Fibroblast of skin of left biceps (primary cell): ENCODE results near the gene SLC25A3.
"Not testable (repeated sequence)": the region's sequence is repeated elsewhere in the genome, so short reads cannot be mapped to it uniquely, and the experiment has no call there.

Experiments used
- DNase-seq, 2 experiments: peaks; one replicate each; pipeline ENCODE4 v3.0.0-alpha.2; 2013; ENCODE audit warnings: low read depth in 2 of 2

Gene SLC25A3

DNA sequence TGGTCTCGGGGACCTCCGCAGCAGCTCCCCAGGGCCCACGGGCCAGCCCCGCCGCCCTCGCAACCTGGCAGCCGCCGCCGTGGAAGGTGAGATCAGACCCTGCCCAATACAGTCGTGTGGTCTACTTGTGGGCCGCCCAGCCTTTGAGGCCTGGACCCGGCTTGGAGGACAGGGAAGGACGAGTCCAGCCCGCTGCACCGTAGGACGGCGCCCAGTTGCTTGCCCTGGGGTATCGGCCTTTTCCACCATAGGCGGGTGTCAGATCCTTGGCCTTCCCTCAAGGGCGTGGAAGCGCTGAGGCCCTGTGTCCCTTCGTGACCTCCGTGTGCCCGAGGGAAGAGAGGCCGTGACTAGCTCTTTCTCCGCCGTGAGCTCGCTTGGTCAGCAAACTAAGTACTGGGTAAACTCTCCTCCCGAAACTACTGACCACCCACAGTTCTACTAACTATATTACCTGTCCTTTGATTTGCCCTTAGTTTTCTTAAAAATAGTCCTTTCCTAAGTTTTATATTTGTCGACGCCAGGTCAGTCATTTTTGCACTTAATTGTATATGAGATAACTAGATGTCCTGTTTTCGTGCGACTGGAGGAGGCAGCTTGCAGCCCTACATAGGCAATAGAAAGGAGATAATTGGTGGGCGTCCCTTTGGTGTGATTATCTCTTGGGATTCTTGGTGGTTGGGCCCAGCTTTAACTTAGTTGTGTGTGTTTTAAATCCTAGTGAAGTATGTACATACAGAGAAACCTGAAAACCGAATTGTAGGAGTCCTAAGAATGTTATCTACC lies 757 bp downstream of the SLC25A3 start:
- no peak for DNase-seq

DNA sequence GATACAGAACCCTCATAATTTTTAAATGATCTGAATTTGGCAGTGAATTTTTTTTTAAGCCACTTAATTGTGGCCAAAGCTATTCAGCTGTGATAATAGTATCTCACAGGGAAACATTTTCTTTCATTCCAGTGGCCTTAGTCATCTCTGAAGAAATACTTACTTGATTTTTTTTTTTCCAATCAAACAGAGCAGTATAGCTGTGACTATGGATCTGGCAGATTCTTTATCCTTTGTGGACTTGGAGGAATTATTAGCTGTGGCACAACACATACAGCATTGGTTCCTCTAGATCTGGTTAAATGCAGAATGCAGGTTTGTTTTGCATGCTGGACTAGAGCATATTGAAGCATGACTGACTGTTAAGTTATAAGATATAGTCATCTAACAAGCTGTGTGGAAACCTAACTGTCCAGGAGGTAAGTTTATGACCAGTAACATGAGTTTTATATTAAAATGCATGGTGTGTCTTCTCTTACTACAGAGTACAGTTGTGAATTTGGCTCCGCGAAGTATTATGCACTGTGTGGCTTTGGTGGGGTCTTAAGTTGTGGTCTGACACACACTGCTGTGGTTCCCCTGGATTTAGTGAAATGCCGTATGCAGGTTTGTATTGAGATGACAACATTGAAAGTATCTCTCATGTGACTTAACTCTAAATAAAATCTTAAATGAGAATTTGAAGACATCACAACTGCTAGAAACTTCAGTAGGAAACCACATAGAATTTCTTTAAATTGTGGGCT lies 1.9 kb downstream of the SLC25A3 start:
- peak; percentile 60 to 65 for DNase-seq

DNA sequence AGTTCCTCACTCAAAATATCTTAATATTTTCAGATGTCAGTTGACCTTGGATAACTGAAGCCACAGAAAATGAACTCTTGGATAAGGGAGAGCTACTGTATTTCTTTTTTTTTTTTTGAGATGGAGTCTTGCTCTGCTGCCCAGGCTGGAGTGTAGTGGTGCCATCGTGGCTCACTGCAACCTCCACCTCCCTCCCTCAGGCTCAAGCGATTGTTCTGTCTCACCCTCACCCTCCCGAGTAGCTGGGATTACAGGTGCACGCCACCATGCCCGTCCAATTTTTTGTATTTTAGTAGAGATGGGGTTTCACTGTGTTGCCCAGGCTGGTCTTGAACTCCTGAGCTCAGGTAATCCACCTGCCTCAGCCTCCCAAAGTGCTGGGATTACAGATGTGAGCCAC lies 3.8 kb downstream of the SLC25A3 start:
- not testable (repeated sequence) for DNase-seq

DNA sequence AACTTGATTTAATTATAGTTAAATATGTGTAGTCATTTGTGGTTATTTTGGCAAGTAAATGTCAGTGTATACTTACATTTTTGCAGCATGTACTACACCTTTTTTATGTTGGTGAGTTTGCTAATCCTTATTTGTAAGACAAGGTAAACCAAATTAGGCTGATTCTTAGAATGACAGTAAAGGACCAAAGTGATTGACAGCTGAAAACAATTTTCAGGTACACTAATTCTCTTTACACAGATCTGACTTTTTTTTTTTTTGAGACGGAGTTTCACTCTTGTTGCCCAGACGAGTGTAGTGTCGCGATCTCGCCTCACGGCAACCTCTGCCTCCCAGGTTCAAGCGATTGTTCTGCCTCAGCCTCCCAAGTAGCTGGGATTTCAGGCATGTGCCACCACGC lies 8.4 kb downstream of the SLC25A3 start:
- no peak for DNase-seq

DNA sequence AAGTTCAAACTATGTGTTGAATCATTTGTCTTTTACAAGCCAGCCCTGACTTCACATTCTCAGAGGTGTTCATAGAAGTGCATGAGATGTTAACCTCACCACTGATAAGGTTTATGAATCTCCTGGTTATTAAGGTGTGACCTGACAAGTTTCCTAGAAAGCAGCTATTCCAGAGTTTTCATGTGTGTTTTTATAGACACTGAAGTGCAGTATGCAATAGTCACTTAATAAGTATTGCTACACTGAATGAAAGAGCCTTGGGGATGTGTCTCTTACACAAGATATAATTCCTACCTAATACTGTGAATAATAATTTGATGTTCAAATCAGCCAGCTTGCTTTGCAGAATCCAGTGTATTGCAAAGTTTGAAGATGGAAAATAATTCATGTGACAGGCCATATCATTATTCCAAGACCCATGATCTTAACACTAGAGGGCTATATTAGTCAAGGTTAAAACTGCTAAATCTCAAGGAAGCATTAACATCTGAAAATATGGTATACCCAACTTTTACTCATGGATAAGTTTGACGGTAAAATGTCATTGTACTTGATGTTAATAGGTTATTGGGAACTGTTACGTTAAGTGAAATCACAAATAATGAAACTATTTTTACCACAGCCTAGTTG lies 13.0 kb downstream of the SLC25A3 start:
- no peak for DNase-seq

DNA sequence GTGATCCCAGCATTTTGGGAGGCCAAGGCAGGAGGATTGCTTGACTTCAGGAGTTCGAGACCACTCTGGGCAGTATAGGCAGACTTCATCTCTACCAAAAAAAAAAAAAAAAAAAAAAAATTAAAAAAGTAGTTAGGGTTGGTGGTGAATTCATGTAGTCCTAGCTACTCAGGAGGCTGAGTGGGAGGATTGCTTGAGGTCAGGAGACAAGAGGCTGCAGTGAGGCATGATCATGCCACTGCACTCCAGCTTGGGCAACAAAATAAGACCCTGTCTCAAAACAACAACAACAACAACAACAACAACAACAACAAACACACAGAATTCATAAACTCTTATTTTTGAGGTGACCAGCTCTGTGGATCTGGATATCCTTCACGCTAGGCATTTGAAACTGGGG lies 17.1 kb downstream of the SLC25A3 start:
- no peak for DNase-seq

DNA sequence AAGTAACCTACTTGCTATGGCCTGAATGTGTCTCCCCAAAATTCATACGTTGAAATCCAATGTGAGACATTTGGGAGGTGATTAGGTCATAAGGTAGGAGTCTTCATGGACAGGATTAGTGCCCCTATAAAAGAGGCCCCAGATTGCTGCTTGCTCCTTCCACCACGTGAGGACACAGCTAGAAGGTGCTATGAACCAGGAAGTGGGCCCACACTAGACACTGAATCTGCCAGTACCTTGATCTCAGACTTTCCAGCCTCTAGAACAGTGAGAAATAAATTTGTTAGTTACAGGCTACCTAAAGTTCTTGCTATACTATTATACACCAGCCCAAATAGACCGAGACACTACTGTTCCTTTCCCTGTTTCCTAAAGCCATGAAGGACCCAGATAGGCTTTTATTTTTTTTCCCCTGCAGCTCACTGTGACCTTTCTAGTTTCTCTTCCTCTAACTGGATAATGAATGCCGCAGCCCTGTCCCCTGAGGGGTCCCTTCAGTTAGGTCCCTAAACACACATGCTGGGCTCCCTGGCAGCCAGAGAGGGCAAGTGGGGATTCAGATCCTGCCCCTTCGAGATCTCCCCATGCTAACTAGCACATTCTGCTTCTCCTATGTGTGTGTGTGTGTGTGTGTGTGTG lies 19.3 kb downstream of the SLC25A3 start:
- no peak for DNase-seq

DNA sequence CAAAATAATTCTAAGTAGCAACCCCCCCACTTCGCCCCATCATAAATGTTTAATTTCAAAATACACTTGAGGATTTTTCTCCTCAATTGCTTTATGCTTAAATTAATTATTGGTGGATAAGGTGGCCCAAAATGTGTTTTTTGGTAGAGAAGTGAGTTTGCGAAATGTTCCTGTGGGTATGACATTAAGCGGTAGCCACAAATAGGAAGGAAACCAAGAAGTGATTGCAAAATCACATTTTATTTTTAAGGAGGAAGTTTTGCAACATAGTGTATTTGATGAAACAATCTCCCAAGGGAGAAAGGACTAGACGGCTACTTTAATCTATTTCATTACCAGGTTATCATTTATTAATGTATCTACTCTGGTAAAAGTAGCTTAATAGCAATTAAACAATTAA lies 25.5 kb downstream of the SLC25A3 start:
- peak; percentile 21 to 31 for DNase-seq

GRCh38 chr12:98635657-98636323 lies 42.3 kb downstream of the SLC25A3 start:
- peak; percentile 29 to 30 for DNase-seq

GRCh38 chr12:98637068-98637467 lies 43.6 kb downstream of the SLC25A3 start:
- no peak for DNase-seq

- no peak for DNase-seq
These were observed 44.5 kb downstream of the SLC25A3 start for GRCh38 chr12:98638009-98638408.

DNA sequence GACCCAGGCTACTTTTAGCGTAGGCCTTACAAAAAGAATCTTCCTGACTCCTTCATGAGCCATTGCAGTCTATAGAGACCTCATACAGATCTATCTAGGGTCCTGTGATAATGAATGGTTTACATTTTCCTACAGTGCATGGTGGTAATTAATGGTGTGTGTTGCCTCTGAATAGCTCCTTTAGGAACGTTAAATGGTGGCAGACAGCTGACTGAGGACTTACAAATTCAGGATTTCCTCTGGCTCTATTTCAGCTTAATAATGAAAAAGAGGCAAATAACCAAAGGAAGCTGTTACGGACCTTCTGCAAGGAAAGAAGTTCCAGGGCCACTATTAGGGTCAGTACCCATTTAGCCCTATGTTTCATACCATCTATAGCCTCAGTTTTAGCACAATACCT lies 46.0 kb downstream of the SLC25A3 start:
- no peak for DNase-seq

- DNase-seq, result not testable (repeated sequence)
These were observed 49.3 kb downstream of the SLC25A3 start for GRCh38 chr12:98642801-98643200.

DNA sequence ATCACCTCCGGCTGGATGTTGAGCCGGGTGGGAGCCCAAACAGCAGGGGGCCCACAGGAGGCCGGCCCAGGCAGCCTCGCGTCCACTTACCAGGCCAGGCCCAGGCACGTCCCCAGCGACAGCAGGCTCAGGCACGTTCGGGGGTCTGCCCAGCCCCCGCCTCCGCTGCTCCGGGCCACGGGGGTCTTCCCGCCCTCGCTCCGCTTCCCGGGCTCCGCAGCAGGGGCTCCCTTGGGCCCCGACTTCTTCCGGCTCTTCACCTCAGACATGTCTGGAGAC lies 50.9 kb downstream of the SLC25A3 start:
- DNase-seq, result no peak

DNA sequence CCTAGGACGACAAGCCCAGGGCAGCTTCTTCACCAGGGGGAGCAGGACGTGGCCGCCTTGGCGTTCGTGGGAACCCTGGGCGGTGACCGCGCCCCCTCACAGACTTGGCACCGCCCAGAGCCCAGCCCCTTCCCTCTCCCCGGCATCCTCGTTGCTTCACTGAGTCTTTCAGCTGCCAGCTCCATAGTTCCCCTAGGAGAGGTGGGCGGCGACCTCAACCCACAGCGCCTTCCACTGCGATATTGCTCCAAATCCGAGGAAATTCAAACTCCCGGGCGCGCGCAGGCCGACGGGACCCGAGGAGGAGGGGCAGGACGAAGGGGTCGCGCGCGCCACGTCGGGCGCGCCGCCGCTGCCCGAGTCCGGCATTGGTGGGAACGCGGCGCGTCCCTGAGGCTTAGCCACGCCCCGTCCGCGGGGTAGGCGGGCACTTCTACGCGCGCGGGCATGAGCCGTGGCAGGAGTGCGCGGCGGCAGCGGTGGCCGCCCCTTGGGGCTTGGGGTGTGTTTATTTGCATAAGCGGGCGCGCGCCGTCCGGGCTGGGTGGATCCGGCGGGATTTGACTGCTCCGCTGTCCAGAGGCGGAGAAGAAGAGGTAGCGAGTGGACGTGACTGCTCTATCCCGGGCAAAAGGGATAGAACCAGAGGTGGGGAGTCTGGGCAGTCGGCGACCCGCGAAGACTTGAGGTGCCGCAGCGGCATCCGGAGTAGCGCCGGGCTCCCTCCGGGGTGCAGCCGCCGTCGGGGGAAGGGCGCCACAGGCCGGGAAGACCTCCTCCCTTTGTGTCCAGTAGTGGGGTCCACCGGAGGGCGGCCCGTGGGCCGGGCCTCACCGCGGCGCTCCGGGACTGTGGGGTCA lies 51.5 kb downstream of the SLC25A3 start, which contains the start of the genes APAF1 and IKBIP:
Gene APAF1 (plus strand): TSS at position 579 of the 860 bp plus-strand sequence. CDS start 3,070 bp downstream, outside the sequence.
Gene IKBIP (minus strand): TSS at position 77 of the 860 bp plus-strand sequence. CDS start 87 bp downstream, outside the sequence.
- peak; percentile 89 to 91 for DNase-seq

DNA sequence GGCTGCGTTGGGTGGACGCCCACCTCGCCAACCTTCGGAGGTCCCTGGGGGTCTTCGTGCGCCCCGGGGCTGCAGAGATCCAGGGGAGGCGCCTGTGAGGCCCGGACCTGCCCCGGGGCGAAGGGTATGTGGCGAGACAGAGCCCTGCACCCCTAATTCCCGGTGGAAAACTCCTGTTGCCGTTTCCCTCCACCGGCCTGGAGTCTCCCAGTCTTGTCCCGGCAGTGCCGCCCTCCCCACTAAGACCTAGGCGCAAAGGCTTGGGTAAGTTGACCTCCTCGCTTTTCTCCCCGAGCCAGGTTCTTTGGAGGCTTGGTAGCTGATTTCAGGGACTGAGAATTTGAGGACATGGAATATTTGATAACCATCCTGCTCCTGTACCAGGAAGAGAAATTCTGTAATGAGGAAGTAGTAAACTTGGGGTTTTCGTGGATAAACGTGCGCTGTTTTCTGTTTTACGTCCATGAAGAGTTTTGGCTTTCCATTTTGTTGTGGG lies 52.1 kb downstream of the SLC25A3 start:
- DNase-seq, result no peak

DNA sequence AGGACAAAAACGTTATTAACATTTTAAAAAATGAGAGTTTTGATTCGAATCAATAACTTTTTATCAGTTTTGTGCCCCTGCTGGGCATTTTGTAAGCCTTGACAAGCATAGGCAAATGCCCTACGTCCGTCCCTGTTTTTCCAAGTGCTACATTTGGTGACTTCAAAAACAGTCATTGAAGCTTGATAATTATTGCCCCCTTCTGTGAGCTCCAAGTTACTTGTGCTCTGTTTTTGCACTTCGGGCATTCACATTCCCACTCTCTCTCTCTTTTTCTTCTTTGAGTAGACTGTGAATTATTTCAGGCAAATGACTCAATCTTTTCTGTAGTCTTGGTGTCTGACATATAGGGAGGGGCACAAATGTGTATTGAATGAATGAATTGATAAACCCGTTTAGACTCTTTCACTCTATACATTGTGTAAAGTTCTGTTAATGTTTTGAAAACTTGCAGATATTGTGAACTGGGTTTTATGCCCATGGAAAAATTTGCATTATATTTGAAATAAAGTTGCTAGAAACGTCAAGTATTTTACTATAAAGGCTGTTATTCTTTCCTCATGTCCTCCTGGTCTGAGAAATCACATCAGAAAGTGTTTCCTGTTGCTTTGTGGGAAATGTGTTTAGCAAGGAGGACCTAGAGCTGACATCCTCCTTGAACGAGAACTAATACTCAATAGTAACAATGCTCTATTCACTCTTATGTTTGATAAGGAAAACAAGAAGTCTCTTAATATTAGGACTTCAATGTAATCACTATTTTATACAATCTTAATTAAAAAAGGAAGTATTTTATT lies 53.0 kb downstream of the SLC25A3 start:
- no peak for DNase-seq

GRCh38 chr12:98651328-98651727 lies 57.8 kb downstream of the SLC25A3 start:
- DNase-seq, result no peak

- DNase-seq, result peak; percentile 13 to 23
These were observed 60.5 kb downstream of the SLC25A3 start for GRCh38 chr12:98653866-98654493.
